ENCODE data around the gene STOML1.
"Not testable (repeated sequence)": the region's sequence is repeated elsewhere in the genome, so short reads cannot be mapped to it uniquely, and the experiment has no call there.

STOML1 gene

GRCh38 chr15:73948396-73948795 is 43.7 kb downstream of the STOML1 start:
- no peak for DNase-seq (ENCODE audit: low read depth, low spot score)

- DNase-seq (ENCODE audit: low read depth, low spot score), result no peak
Measured at GRCh38 chr15:73947651-73948050, 44.4 kb downstream of the STOML1 start.

- no peak for DNase-seq (ENCODE audit: low read depth, low spot score)
Measured at GRCh38 chr15:73946795-73947370, 45.2 kb downstream of the STOML1 start.

- no peak for DNase-seq (ENCODE audit: low read depth, low spot score)
Measured at GRCh38 chr15:73946046-73946721, 45.9 kb downstream of the STOML1 start.

GRCh38 chr15:73945130-73945508 is 47.0 kb downstream of the STOML1 start:
- DNase-seq (ENCODE audit: low read depth, low spot score), result no peak

- peak; percentile 68 for DNase-seq (ENCODE audit: low read depth, low spot score)
Measured at GRCh38 chr15:73944161-73945129, 47.6 kb downstream of the STOML1 start.

- no peak for DNase-seq (ENCODE audit: low read depth, low spot score)
Measured at GRCh38 chr15:73942751-73943270, 49.3 kb downstream of the STOML1 start.

- no peak for DNase-seq (ENCODE audit: low read depth, low spot score)
Measured at GRCh38 chr15:73941871-73942635, 50.0 kb downstream of the STOML1 start.

GRCh38 chr15:73941449-73941848 is 50.6 kb downstream of the STOML1 start:
- DNase-seq (ENCODE audit: low read depth, low spot score), result no peak

- DNase-seq (ENCODE audit: low read depth, low spot score), result peak; percentile 93
Measured at GRCh38 chr15:73941044-73941443, 51.1 kb downstream of the STOML1 start.

- no peak for DNase-seq (ENCODE audit: low read depth, low spot score)
Measured at GRCh38 chr15:73940061-73940981, 51.8 kb downstream of the STOML1 start.

- DNase-seq (ENCODE audit: low read depth, low spot score), result no peak
Measured at GRCh38 chr15:73939138-73939537, 53.0 kb downstream of the STOML1 start.

GRCh38 chr15:73938516-73938915 is 53.6 kb downstream of the STOML1 start:
- DNase-seq (ENCODE audit: low read depth, low spot score), result not testable (repeated sequence)

- DNase-seq (ENCODE audit: low read depth, low spot score), result no peak
Measured at GRCh38 chr15:73937726-73938125, 54.4 kb downstream of the STOML1 start.

GRCh38 chr15:73937296-73937695 is 54.8 kb downstream of the STOML1 start:
- DNase-seq (ENCODE audit: low read depth, low spot score), result no peak

GRCh38 chr15:73936588-73937290 is 55.4 kb downstream of the STOML1 start:
- DNase-seq (ENCODE audit: low read depth, low spot score), result no peak

- peak; percentile 71 for DNase-seq (ENCODE audit: low read depth, low spot score)
Measured at GRCh38 chr15:73936181-73936580, 55.9 kb downstream of the STOML1 start.

- no peak for DNase-seq (ENCODE audit: low read depth, low spot score)
Measured at GRCh38 chr15:73935547-73935946, 56.5 kb downstream of the STOML1 start.

GRCh38 chr15:73934281-73934680 is 57.8 kb downstream of the STOML1 start:
- no peak for DNase-seq (ENCODE audit: low read depth, low spot score)
